Mammary epithelial cell (primary cell): ENCODE data around the gene PIK3C2G.

ENCODE experiments used
- EZH2 ChIP-seq: IDR thresholded peaks from 2 replicates; pipeline ENCODE4 v1.6.1; 2012; ENCODE audit warnings: low read length, inconsistent platforms, borderline replicate concordance
- TF ChIP-seq, protein P1 (sequence below), 2 donors: IDR thresholded peaks in 1 of 2; conservative IDR thresholded peaks in 1 of 2; 2 replicates each; pipeline ENCODE4 v1.5.1; 2011 to 2012; ENCODE audit warnings: inconsistent platforms in 2 of 2, low read length in 2 of 2, mild to moderate bottlenecking in 2 of 2, control low read depth in 1 of 2, low read depth in 1 of 2; ENCODE audit not compliant: insufficient read depth in 1 of 2; ENCODE audit errors: extremely low read depth in 1 of 2

DNA sequence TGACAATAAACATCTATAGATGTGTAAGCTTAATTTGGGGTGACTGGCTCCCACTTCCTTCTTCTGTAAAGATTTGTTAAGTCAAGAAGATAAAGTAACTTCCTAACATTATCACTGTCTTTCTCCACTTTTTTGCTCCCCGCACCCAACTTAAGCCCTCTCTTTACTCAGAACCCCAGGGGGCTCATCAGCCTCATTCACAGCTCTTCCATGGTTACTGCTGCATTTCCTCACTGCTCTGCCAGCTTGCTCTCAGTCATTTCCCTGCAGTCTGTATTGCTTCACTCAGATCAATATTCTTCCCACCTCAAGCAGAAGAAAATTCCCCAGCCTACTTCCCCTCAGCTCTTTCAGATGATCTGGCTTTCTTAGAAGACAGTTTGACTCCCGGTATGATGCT, 102.0 kb downstream of the PIK3C2G start:
- TF ChIP-seq, protein P1, sequence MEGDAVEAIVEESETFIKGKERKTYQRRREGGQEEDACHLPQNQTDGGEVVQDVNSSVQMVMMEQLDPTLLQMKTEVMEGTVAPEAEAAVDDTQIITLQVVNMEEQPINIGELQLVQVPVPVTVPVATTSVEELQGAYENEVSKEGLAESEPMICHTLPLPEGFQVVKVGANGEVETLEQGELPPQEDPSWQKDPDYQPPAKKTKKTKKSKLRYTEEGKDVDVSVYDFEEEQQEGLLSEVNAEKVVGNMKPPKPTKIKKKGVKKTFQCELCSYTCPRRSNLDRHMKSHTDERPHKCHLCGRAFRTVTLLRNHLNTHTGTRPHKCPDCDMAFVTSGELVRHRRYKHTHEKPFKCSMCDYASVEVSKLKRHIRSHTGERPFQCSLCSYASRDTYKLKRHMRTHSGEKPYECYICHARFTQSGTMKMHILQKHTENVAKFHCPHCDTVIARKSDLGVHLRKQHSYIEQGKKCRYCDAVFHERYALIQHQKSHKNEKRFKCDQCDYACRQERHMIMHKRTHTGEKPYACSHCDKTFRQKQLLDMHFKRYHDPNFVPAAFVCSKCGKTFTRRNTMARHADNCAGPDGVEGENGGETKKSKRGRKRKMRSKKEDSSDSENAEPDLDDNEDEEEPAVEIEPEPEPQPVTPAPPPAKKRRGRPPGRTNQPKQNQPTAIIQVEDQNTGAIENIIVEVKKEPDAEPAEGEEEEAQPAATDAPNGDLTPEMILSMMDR (conservative IDR thresholded peaks at IDR 0.05 in 1 of 2, IDR thresholded peaks at IDR 0.05 in 1 of 2; ENCODE audit: extremely low read depth in 1 of 2, insufficient read depth in 1 of 2, low read depth in 1 of 2, low read length in 2 of 2) = no peak
- TF ChIP-seq EZH2 = no peak
